ENCODE results near the gene GNMT.
"Not testable (repeated sequence)": the region's sequence is repeated elsewhere in the genome, so short reads cannot be mapped to it uniquely, and the experiment has no call there.

Gene GNMT

GRCh38 chr6:42993445-42993844 is 32.9 kb downstream of the GNMT start:
- no peak for TF ChIP-seq CTCF (IDR thresholded peaks at IDR 0.05; ENCODE audit: low read depth, low read length, missing control alignments)
- no peak overlapping the region for H3K4me3 ChIP-seq (ENCODE audit: low read depth, low read length)
- DNase-seq (ENCODE audit: low read depth) = no peak

- no peak for TF ChIP-seq CTCF (IDR thresholded peaks at IDR 0.05; ENCODE audit: low read depth, low read length, missing control alignments)
- H3K4me3 ChIP-seq (ENCODE audit: low read depth, low read length) = no peak overlapping the region
- no peak for DNase-seq (ENCODE audit: low read depth)
Measured at GRCh38 chr6:42996513-42996912, 36.0 kb downstream of the GNMT start.

GRCh38 chr6:42998205-42998604 is 37.7 kb downstream of the GNMT start:
- not testable (repeated sequence) for DNase-seq (ENCODE audit: low read depth); H3K4me3 ChIP-seq (ENCODE audit: low read depth, low read length)

GRCh38 chr6:43001843-43002242 is 41.3 kb downstream of the GNMT start:
- DNase-seq (ENCODE audit: low read depth) = no peak
- no peak for TF ChIP-seq CTCF (IDR thresholded peaks at IDR 0.05; ENCODE audit: low read depth, low read length, missing control alignments)
- H3K4me3 ChIP-seq (ENCODE audit: low read depth, low read length) = no peak overlapping the region

GRCh38 chr6:43005844-43006243 is 45.3 kb downstream of the GNMT start:
- TF ChIP-seq CTCF (IDR thresholded peaks at IDR 0.05; ENCODE audit: low read depth, low read length, missing control alignments) = no peak
- DNase-seq (ENCODE audit: low read depth) = no peak
- H3K4me3 ChIP-seq (ENCODE audit: low read depth, low read length) = no peak overlapping the region

GRCh38 chr6:43006251-43006650 is 45.7 kb downstream of the GNMT start:
- no peak for DNase-seq (ENCODE audit: low read depth)
- TF ChIP-seq CTCF (IDR thresholded peaks at IDR 0.05; ENCODE audit: low read depth, low read length, missing control alignments) = no peak

GRCh38 chr6:43007126-43007525 is 46.6 kb downstream of the GNMT start:
- TF ChIP-seq CTCF (IDR thresholded peaks at IDR 0.05; ENCODE audit: low read depth, low read length, missing control alignments) = no peak
- H3K4me3 ChIP-seq (ENCODE audit: low read depth, low read length) = no peak overlapping the region

More at GRCh38 chr6:43006251-43006650, 45.7 kb downstream of the GNMT start:
- H3K4me3 ChIP-seq (ENCODE audit: low read depth, low read length) = no peak overlapping the region

GRCh38 chr6:43009124-43009523 is 48.6 kb downstream of the GNMT start:
- DNase-seq (ENCODE audit: low read depth) = no peak
- TF ChIP-seq CTCF (IDR thresholded peaks at IDR 0.05; ENCODE audit: low read depth, low read length, missing control alignments) = peak; percentile 72
- no peak overlapping the region for H3K4me3 ChIP-seq (ENCODE audit: low read depth, low read length)

More at GRCh38 chr6:43007126-43007525, 46.6 kb downstream of the GNMT start:
- no peak for DNase-seq (ENCODE audit: low read depth)

All from GM12864 (cell line).